Upper lobe of left lung (tissue), 4 donors: ENCODE results near the gene GABRG3.

Experiments used
- CTCF ChIP-seq, 6 experiments: fragments of 450-650 bp in 4 of 6; fragments of 200-600 bp in 2 of 6; sonication (generic) in 2 of 6; IDR thresholded peaks; one replicate each; pipeline ENCODE4 v1.5.1; 2016 to 2019; ENCODE audit warnings: antibody characterized with exemption in 6 of 6
- POLR2AphosphoS5 ChIP-seq, 2 donors: sonication (generic); formaldehyde crosslinking; IDR thresholded peaks; one replicate each; pipeline ENCODE4 v1.5.1; 2017; ENCODE audit warnings: antibody characterized with exemption in 2 of 2

DNA sequence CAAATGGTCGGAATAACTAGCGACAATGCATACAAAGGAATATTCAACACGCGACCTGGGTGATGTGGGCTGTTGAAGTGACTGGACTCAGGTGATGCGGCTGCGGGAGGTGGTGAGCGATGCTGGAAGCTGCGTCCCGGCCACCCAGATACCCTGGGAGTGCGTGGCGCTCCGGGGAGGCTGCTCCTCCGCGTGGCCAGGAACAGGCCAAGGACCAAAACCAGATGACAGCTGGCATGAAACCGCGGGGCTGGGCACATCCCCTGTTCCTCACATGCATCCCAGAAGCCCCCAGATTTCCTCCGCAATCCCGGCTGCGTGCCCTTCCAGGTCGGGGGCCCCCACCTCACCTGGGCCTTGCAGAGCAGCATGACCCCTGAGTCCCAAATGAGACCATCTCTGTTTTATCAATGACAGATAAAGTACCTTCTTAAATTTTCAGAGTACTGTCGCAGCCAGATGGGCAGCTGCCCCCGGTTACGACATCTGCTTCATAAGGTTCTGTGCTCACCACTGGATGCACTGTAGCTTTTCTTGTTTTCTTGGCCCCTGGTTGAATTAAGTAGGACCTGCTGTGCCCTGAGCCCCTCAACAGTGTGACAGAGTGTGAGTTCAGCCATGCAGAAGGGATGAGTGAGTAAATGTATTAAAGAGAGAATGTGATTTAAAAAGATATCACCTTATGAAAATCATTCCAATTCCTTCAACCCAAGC is 278.2 kb downstream of the GABRG3 start:
- TF ChIP-seq CTCF (IDR thresholded peaks at IDR 0.05) (no peak), POLR2AphosphoS5 (IDR thresholded peaks at IDR 0.05) (no peak)
